ENCODE results near the gene AOPEP.

Gene AOPEP

DNA sequence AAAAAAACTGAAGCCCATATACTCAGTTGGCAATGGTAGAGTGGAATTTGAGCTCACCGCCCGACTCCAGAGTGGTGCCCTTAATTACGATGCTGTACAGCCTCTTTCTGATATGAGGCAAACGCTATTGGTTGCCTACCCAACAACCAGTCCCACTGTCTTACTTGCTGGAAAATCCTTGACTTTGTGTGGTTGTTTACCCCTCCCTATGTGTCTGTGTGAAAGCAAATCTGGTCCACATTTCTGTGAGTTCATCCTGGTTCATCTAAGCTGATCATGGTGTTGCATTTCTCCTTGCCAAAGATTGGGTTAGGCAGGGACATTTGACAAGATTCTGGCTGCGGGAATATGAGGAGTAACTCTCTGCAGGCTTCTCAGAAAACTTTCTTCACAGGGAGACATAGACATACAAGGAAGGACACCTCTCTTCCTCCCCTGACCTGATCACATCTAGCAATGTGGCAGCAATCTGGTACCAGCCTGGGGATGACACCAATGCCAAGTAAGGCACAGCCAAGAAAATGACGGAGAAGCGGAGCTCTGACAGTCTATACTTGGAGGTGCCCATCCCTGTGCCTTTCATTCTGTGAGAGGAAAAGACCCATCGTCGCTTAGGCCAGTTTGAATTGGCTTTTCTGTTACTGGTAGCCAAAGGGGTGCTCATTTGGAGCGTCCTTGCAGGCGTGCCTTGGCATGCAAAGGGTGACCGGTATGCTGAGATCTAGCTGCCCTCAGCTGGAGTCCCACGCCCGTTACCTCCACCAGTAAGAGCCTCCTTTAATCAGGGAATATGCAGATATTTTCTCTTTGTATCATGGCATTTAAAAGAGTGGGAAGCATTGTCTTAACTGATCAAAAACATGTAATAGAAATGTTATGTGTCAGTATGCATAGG is 124.3 kb downstream of the AOPEP start:
- no peak for DNase-seq (ENCODE audit: low read depth)

- no peak for DNase-seq (ENCODE audit: low read depth)
Observed at GRCh38 chr9:94851467-94851866, 125.0 kb downstream of the AOPEP start.

GRCh38 chr9:94851892-94852291 is 125.4 kb downstream of the AOPEP start:
- DNase-seq (ENCODE audit: low read depth), result no peak

GRCh38 chr9:94852373-94852772 is 125.9 kb downstream of the AOPEP start:
- no peak for DNase-seq (ENCODE audit: low read depth)

DNA sequence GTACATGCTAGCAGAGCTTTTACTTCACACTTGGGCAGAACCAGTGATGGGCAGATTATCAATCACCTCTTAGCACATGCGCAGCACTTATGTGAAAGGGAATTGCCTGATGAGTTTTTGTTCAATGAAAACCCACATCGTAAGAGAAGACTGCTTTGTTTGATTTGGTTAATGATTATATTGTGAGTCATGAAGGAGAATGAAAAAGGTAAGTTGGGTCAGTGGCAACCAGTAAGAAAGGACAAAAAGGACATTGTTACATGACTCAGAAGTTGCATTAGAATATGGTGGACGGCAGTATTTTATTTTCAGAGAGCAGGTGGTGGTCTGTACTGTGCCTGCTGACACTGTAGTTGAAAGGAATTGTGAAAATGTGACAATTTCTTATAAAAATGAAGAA is 127.4 kb downstream of the AOPEP start:
- no peak for DNase-seq (ENCODE audit: low read depth)

DNA sequence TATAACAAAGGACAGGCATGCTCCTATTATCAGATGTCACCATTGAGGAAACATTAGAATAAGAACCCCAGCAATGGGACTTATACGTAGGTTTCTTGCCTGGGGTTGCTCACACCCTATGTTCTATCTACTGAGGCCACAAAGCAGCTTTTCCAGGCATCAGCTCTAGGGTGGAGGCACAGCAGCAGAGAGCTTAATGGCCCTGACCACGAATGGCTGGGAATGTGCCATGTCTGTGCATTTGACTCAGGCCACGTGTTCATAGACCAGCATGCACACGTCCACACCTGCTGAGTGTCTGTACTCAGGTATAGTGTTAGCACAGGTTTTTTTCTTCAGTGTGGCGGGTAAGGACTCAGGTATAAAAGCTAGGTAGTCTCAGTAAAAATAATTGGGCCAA is 129.4 kb downstream of the AOPEP start:
- no peak for DNase-seq (ENCODE audit: low read depth)

GRCh38 chr9:94857791-94858190 is 131.3 kb downstream of the AOPEP start:
- no peak for DNase-seq (ENCODE audit: low read depth)

DNA sequence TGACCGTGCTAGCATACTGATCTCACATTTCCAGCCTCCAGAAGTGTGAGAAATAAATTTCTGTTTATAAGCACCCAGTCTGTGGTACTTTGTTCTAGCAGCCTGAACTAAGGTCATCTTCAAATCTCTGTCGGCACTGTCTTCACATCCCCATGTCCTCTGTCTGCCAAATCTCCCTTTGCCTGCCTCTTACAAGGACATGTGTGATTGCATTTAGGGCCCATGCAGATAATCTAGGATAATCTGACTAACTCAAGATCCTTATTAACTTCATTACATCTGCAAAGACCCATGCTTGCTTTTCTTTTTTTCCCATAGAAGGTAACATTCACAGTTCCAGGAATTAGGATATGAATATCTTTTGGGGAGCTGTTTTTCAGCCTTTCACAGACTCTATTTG is 132.7 kb downstream of the AOPEP start:
- no peak for DNase-seq (ENCODE audit: low read depth)

DNA sequence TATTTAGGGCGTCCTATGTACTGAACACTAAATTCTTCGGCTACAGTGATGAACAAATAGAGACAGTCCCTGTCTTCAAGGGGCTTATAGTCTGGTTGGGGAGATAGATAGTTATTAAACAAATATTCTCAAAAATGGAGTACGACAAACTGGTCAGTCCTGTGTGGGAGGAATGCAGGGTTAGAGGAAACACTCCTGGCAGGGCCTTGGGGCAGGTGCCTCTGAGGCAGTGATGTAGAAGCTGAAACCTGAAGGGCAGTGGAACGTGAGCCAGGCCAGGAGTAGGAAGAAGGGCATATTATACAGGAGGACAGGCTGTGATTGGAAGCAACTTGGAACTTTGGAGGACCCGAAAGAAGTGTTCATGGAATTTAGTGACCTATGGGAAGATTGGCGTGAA is 133.4 kb downstream of the AOPEP start:
- DNase-seq (ENCODE audit: low read depth), result no peak

DNA sequence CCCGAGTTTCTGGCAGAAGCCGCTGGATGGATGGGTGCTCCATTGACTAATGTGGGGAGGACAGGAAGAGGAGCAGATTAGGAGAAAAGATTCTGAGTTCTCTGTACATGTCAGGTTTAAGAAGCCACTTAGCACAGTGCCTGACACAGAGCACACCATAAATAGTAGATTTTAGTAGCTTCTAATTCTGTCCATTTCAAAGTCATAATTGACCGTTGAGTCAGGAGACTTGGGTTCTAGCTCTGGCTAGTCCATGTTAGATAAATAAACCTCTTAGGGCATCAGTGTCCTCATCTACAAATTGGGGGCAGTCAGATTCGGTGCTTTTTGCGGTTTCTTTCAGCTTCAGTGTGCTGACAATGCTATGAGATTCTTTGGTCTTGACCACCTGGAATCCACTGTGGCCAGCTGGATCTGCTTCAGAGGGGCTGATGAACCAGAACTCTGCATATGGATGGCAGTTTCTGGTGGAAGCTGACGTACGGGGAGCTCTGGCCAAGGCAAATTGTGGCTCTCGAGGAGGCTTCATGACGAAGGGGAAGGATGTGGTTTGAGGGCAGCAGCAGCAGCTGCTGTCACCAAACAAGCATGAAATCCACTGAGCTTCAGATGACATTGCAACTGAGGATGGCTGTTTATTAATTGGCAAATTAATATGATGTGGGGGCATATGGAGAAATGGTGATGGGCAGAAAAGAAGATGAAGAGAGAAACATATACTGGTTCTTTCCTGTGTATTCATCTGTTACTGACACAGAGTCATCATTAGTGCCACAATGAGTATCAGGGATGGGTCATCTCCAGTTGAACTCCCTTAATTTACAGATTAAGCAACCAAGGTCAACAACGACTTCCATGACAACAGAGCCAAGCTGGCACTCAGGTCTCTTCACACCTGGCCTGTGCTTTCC is 134.4 kb downstream of the AOPEP start:
- peak; percentile 86 for DNase-seq (ENCODE audit: low read depth)

GRCh38 chr9:94861589-94862272 is 135.2 kb downstream of the AOPEP start:
- DNase-seq (ENCODE audit: low read depth), result peak; percentile 85

DNA sequence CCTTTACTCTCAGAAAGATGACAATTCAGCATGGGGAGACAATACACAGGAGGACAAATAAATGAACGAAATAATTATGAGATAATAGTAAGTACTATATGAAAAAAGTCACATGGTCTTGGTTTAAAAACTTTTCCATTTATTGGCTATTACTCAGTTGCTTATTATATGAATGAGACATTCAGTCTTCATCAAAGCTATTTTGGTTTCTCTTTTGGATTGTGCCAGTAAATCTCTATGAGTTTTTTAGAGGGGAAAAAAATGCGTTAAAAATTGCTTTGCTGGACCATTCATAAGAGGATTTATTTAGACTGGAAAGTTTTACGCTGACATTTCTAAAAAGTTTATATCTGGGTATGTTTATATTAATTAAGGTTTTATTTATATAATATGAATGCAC is 137.7 kb downstream of the AOPEP start:
- no peak for DNase-seq (ENCODE audit: low read depth)

- no peak for DNase-seq (ENCODE audit: low read depth)
Observed at GRCh38 chr9:94864862-94865509, 138.5 kb downstream of the AOPEP start.

- no peak for DNase-seq (ENCODE audit: low read depth)
Observed at GRCh38 chr9:94865582-94866452, 139.3 kb downstream of the AOPEP start.

DNA sequence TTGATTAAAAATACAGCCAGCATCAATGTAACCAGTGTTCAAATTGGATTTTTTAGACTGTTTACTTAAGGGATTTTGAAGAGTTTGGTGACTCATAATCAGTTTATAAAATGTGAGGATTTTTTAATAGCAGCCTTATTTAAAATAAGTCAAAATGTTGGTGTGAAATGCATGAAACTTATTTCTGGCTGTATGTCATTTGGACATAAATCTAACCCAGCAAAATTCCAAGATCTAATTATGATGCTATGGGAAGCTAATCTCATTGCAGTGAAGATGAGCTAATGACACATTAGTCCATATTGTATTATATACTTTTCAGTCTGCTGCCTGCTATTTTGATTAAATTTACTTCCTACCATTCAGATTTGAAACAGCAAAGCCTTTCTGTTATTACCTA is 140.3 kb downstream of the AOPEP start:
- no peak for DNase-seq (ENCODE audit: low read depth)

DNA sequence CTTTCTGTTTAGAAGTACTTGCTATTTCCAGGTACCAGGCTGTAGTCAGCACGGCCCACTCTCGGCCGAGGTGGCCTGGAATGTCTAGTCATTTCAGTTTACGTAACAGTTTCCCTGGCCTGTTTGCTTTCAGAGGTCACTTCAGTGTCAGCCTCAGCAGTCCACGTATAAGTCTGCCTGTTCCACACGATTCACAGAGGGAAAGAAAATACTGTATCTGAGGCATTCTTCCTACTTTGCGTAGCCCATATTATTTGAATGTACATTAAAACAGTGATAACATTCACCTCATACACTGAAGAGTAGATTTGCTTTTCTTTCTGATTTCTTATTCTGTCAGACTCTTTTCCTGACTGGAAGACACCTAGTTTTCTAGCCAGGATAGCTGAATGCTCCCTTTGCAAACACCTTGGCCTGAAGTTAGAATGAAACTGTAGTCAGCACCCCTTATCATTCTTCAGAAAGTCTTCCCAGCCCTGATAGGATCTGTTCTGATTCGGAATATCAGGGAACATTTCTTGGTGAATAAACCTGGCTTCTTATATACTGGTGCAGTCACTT is 140.9 kb downstream of the AOPEP start:
- DNase-seq (ENCODE audit: low read depth), result peak; percentile 59

DNA sequence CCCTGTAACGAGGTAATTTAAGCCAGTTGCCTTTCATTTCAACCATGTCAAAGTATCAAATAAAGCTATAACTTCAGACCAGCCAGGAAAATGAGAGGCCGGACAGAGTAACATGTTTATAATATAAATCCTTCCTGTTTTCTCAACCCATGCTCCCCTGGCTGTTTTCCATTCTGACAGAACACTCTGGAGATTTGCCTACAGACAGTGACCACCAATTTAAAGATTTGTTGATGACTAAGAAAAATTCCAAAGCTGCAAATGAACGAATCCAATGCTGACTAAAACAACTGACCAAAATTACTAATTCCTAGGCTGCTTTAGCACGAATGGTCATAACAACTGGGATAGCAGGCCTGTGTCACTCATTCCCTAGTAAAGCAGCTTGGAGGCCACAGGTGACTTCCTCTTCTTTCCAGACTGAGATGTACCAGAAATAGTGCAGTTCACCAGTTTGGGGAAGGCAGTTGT is 141.4 kb downstream of the AOPEP start:
- DNase-seq (ENCODE audit: low read depth), result peak; percentile 96

GRCh38 chr9:94868464-94868863 is 142.0 kb downstream of the AOPEP start:
- no peak for DNase-seq (ENCODE audit: low read depth)

- DNase-seq (ENCODE audit: low read depth), result no peak
Observed at GRCh38 chr9:94869415-94869843, 142.9 kb downstream of the AOPEP start.

DNA sequence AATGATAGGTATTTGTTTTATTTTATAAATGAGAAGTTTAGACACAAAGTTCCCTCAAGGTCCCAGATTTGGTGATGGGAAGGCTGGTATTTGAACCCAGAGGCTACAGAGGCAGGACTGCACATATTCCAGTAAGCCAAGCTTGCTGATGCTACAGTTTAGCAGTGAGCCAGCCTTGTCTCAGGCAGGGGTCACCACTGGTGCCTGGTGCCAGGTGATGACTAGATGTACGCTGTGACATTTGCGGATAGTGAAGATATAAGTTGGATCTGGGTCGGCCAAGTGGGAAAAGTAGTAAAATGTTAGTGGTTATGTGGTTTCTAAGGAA is 143.9 kb downstream of the AOPEP start:
- DNase-seq (ENCODE audit: low read depth), result no peak

Data from GM04504 (cell line).